SIG-M5 treated with dmso at 0.1 percent for 504 hours (cell line): Measurements from ENCODE around the gene FIGN.

Experiments used
- DNase-seq: peaks from one replicate; lab custom pipeline; 2025; ENCODE audit not compliant: unreplicated experiment; lab: John Stamatoyannopoulos, UW

The FIGN gene, protein sequence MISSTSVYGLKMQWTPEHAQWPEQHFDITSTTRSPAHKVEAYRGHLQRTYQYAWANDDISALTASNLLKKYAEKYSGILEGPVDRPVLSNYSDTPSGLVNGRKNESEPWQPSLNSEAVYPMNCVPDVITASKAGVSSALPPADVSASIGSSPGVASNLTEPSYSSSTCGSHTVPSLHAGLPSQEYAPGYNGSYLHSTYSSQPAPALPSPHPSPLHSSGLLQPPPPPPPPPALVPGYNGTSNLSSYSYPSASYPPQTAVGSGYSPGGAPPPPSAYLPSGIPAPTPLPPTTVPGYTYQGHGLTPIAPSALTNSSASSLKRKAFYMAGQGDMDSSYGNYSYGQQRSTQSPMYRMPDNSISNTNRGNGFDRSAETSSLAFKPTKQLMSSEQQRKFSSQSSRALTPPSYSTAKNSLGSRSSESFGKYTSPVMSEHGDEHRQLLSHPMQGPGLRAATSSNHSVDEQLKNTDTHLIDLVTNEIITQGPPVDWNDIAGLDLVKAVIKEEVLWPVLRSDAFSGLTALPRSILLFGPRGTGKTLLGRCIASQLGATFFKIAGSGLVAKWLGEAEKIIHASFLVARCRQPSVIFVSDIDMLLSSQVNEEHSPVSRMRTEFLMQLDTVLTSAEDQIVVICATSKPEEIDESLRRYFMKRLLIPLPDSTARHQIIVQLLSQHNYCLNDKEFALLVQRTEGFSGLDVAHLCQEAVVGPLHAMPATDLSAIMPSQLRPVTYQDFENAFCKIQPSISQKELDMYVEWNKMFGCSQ

DNA sequence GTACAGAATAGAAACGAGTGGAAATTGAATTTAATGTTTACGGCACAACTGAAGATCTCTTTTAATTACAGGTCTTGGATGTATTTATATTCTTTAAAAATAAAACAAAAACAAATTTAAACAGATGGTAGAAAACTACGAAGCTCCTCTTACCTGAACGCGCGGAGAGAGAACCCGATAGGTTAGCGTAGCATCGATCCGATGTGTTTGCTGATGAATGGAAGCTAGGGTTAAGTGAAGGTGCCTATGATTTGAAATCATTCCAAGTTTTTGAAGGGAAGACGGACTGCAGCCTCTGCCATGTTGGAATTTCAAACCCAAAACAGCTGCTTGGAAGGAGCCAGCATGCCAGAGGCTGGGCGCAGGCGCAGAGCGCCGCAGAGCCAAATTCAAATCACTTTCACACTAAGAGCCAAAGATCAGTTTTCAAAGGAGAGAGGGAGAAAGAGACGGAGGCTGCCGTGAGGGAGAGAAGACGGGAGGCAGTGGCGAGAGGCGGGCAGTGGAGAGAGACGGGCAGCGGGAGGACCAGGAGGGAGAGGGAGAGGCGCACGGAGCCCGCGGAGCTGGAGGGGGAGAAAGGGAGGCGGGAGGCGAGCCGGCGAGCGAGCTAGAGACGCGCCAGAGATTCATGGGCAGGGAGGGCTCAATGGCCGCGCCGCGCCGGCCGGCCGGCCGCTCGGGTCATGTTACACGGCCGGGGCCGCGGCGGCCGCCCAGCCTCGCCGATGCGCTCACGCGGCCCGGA lies at the start of gene FIGN:
Gene FIGN, minus strand, starts transcription at position 324 of the 748 bp plus-strand sequence. CDS start 1,081 bp downstream, outside the sequence.
- no peak for DNase-seq

DNA sequence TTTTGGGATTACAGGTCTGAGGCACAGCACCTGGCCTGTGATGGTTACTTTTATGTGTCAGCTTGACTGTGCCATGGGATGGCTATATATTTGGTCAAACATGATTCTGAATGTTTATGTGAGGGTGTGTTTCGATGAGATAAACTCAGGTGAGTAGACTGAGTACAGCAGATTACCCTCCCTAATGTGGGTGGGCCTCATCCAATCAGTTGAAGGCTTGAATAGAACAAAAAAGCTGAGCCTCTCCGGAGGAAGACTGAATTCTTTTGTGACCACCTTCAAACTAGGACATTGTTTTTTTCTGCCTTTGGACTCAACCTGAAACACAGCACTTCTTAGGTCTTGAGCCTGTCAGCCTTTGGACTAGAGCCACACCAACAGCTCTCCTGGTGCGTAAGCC lies 49.4 kb upstream of the FIGN start:
- DNase-seq, result no peak

DNA sequence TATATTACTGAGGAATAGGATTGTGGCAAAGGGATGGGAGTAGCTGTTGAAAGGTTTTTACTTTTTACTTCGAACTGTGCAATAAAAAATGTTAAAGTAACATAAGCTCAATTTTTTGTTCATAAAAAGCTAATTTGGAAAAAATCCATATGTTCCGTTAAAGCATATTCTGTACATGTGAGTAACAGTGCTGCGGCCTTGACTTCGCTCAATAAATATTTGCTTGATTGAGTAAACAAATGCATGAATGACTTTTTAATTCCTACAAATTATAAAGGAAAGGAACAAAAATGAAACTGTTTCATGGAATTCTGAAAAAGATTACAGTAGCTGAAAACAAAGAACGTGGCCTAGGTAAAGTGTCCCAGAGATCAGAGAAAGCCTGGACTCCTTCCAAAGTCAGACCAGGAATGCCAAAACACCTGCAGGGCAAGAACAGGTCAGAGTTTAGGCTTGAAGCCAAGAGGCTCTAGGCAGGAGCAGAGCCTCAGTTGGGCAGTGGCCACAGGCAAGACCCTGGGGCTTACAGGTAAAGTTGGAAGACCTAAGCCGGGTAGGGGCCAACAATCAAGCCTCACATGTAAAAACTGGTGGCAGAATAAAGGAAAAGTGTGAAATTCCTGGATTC lies 44.3 kb upstream of the FIGN start:
- no peak for DNase-seq

DNA sequence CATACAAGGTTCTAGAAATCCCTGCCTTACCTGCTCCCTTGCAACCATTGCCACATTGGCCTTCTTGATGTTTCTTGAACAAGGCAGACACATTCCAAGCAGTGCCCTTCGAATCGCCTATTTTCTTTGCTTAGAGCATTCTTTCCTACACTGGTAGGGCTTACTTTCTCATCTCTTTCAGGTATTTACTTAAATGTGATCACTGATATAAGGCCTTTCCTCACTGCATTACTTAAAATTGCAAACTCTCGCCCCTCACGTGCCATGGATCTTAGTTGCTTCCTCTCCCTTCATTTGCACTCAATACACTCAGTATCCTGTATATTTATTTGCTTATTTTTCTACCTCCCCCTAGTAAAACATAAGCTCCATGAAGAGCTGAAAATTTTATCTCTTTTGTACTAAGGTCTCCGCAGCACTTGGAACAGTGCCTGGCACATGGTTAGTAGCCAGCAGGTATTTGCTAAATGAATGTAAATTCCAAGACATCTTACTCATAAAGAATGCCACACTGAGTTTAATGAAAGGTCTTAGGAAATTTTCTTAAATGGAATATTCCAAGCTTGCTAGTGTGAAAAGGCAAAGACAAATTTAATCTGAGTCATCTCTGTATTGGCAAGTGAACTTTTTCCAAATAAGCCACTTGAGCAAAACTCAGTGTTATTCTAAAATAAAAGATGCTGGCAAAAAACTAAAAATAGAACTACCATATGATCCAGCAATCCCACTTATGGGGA lies 42.4 kb upstream of the FIGN start:
- DNase-seq, result peak; percentile 25

DNA sequence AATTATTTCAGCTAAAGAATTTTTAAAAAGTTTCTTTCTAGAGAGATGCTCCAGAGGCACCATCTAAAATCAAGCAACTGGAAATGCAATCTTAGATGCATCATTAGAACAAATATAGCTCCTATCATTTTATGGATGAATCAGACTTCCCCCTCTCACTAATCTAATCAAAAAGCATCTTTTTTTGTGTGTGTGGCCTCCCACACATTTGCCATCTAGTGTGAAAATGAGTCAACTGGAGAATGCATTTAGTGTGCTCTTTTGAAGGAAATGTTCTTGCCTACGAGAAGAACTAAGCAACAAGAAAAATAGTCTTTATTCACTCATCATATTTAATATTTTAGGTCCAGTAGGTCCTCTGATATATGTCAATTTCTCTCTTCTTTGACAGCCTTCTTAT lies 39.5 kb upstream of the FIGN start:
- DNase-seq, result no peak

DNA sequence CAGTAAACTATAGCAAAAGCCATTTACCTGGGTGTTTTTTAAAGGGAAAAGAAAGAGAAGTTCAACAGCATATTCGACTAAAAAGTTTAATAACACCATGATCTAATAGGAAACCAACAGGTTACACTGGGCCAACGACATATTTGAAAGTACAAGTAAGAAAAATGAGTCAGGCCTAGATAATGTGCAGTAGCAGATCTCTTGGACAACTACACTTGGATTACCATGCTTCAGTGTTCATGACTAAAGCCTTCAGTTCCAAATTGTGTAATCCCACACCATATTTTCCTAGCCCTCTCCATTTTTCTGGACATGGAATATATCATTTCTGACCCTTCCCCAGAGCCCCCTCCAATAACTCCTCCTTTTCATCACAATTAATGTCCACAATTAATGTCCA lies 39.1 kb upstream of the FIGN start:
- DNase-seq, result no peak

DNA sequence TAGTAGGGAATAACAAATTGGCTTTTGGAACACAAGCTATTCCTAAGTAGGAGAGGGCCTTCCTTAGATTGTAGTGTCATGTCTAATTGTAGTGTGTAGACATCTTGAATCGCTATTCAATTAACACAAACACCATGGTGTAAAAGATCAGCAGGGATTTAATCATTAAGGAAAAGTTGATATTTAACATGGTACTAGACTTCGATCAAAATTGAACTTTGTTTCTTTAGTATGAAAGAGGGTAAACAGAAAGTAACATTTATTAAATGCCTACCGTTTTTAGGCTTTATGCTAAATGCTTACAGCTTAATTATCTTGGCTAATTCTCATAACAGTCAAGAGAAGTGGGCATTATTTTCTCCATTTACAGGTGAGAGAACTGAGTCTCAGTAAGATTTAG lies 37.5 kb upstream of the FIGN start:
- DNase-seq, result no peak

DNA sequence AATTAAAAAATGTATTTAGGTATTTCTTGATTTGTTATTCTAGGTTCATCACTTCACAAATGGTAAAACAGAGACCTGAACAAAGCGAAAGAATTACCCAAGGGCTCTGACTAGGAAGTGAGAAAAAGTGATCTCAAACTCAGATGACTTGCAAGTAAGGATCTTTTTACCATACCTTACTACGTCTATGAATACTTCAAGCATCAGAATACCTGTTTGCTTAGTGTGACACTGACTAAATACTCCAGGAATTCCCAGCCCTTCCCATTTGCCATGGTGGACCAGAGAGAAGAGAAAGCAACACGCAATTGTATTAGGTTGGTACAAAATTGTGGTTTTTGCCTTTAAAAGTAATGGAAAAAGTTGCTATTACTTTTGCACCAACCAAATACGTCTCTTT lies 35.8 kb upstream of the FIGN start:
- no peak for DNase-seq

DNA sequence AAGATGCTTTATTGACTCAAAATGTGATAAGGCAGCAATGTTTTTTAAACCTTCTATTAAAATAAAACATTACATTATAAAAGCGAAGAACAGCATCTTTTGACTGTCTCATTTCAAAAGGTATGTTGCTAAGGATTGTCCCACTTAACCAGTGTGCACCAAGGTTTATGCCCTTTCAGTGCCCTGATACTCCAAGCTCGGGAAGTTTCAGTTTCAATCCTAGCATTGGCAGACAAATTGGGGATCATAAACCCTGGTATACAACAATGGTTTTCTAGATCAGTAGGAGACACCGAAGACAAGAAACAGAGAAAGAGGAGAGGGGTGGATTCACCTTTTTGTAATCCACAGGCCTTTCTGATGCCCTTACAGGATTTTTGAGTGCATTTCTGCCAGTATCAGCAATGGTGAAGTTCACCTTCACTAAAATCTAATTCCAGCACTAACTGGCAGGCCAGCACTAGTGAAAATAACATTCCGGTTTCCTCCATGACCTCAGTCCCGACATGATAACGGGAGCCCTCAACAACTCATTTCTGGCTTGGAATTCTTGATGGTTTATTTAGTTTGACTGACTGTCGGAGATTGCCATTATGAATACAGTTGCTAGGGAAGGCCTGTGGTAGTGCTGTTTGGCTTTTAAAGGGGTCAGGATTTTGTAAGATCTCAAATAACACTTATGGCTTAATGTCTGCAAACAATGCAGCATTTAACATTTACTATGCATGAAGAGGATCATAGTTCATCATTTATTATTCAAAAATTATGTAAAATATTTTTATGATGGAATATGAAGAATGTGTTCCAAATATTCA lies 33.3 kb upstream of the FIGN start:
- no peak for DNase-seq

DNA sequence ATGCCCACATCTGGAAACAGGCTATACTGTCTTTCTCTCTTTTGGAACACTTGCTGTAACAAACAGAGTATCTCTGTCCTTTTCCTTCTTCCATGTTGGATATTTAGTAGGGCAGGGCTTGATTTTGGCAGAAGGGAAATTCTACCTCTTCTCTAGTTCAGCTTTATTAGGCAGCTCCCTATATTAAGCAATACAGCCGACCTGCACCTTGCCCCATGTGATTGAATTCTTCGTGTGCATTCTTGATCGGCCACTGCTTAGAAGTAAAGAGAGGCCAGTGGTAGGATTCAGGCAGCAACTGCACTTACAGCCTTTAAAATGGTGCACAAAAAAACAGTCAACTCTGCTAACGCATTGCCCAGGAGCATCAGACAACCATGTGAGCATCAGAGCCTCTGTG lies 31.3 kb upstream of the FIGN start:
- DNase-seq, result no peak

DNA sequence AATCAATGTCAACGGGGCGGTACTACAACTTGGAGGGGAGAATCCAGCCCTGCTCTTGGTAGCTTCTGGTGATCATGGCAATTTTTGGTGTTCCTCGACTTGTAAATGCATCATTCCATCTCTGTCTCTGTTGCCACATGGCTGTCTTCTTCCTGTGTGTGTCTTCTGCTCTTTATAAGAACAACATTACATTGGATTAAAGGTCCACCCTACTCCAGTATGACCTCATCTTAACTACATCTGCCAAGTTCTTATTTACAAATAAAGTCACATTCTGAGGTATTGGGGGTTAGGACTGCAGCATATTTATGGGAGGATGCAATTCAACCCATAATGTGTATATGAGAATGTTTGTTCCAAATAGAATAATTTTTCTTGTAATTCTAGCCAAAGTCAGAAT lies 28.8 kb upstream of the FIGN start:
- no peak for DNase-seq

DNA sequence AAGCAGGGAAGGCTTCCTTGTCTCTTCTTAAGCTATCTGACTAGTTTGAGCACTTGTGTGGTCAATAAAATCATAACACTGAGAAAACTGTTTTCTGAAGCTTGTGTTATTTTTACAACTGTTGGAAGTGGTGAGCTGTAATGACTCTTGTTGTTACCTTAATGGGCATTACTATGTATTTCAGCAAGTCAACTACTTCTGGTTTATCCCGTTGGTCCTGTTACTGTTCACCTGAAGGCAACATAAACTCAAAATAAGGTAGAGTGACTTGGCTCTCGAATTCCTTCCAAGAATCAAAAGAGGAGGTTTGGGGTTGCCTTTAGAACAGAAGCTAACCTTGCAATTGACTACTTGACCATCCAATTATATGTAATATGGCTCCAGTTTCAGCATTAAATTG lies 23.2 kb upstream of the FIGN start:
- DNase-seq, result no peak

DNA sequence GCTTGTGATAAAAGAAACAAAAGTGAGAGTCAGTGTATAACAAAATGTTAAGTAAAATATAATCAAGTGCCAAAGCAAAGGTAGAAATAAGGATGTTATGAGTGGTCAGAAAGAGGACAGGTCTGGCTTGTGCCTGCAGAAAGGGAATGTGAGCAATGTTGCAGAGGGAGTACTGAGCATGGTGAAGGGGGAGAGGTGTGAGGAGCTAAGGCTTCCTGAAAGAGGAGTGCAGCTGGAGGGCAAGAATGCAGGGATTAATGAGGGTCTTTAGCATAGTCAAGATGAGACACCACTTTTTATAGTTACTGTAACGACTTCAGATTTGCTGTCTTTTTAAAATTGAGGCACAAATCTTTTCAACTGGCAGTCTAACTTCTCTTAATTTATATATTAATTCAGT lies 22.0 kb upstream of the FIGN start:
- DNase-seq, result no peak

DNA sequence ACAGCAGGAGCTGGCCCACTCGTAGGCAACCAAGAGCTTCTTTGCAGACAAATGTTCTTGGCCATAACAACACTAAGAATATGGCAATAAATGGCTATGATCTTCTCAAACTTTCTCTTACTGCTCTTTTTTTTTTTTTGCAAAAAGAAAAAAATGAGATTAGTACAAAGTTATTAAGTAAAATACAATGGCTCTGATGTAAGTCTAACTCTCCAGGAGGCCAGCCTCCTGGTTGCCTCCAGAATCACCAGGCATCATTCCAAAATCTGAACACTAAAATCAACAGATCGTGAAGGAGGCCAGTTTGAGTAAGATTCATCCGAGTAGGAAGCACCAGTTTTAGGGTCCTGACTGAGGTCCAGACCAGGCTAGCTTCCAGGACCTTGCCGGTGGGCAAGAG lies 20.8 kb upstream of the FIGN start:
- no peak for DNase-seq

DNA sequence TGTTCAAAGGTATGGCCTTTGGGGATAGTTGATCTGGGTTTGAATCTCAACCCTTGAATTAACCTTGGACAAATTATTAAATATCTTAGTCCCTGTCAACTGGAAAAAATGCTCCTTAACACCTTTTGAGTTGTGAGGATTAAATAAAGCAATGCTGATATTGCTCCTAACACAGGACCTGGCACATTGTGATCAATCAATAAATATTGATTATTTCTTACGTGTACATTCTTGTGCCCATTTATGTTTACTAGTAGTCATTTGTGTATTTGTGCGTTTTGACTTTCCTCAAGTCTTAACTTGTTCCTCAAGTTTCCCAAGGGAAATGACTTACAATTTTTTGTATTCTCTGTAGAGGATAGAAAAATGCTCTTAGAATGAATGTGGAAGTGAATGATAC lies 19.6 kb upstream of the FIGN start:
- DNase-seq, result no peak

DNA sequence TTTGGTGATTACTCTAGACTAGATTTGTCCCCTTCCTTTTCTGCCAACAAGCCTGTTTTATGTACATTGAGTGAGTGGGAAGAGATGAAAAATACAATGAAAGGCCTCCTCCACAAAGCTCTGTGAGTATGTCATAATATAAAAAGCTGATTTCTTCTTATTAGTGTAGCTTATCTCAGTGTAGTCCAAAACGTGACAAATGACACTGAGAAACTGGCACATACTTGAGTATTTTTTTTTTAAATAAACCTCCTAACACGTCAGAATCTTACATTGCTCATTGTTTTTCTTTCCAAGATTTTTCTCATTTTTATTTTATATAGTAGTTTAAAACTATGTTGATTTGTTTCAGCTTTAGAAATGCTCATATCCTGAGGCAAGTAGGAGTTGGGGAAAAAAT lies 17.9 kb upstream of the FIGN start:
- DNase-seq, result no peak

DNA sequence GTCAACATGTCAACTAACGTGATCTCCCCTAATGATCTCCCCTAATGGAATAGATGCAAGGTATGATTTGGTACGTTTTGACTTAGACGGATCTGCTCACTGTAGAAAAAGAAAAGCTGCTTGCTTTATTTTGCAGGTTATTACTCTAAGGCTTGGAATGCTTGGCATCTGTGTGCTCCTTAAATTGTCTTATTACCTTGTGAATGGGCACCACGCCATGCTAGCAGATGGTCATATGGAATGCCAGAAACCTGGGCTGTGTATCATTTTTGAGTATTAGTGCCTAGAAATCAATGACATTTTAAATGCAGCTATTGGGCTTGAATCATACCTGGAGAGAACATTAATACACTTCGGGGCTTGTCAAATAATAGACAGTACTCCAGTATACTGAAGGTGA lies 16.5 kb upstream of the FIGN start:
- no peak for DNase-seq

DNA sequence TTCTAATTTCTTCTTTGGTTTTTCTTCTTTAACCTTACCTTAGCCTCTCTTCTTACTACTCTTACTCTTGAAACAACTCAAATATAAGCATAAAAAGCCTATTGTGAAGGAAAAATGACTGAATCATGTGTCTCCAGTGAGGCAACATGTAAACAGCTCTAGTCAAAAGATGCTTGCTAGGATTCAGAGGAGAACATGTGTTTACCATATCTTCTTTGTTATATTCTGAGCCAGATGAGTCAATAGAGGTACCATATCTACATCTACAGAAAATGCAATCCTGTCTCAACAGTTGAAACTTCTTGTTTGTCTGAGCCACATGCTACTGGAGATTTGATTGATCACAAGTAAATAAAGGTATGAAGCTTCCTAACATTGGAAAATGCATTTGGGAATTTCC lies 15.9 kb upstream of the FIGN start:
- DNase-seq, result no peak

DNA sequence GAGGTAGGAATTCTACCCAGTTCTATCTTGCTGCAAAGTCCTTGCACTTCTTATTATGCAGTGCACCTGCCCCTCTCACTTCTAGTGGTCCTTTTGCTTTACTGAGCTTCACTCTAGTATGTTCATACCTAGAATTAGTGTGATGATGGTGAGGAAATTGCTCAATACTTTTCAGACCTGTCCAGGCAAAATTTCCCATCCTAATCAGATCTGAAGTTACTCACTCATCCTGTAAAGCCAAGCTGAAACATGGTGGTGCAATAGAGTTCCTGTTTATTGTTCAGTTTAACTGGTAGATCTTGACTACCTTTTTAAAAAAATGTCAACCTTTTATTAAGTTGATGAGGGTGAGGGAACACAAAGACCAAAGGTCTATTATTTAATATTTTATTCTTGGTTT lies 12.6 kb upstream of the FIGN start:
- DNase-seq, result no peak

DNA sequence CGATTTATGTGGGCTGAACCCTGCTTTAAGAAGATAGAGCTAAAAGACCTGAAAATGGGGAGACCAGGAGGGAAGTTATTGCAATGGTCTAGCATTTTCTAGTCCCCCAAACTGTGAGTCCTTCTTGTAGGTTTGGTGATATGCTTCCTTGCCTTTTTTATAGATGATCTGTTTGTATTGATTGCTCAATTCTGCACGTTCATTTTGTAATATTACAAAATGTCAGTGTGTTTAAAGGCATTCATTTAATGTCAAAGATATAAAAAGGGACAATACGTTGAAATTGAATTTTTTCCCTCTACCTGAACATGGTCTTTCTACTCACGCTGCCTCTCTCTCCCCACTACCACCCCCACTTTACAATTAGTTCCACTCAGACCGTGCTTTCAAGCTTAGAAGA lies 5.6 kb upstream of the FIGN start:
- no peak for DNase-seq
